GM23338 (cell line): ENCODE data around the gene ZFHX3. TPM values are rescaled to one million over a fixed set of nuclear protein-coding genes. Genes with fewer than 3 reads are reported as not detected.

Experiments used
- ATAC-seq: fragments of 200-7000 bp; cut with Tn5 transposase; 3 replicates; pipeline ENCODE4 v1.9.1; 2020
- DNase-seq: peaks from one replicate; pipeline ENCODE4 v3.0.0-alpha.2; 2015; ENCODE audit warnings: low spot score
- H2AFZ ChIP-seq: fragments of 200-600 bp; sonication (generic); 2 replicates; pipeline ENCODE4 v1.8.0; 2016; ENCODE audit warnings: antibody characterized with exemption, mild to moderate bottlenecking, moderate library complexity
- H3F3A ChIP-seq: fragments of 200-600 bp; sonication (generic); replicated peaks from 2 replicates; pipeline ENCODE4 v1.8.0; 2017; ENCODE audit warnings: antibody characterized with exemption, mixed run types, low read depth
- H3K27ac ChIP-seq: fragments of 200-600 bp; sonication (generic); 2 replicates; pipeline ENCODE4 v1.6.1; 2016; ENCODE audit warnings: low read depth
- H3K27me3 ChIP-seq: fragments of 200-600 bp; sonication (generic); 2 replicates; pipeline ENCODE4 v1.8.0; 2016; ENCODE audit warnings: mild to moderate bottlenecking, mixed run types, moderate library complexity; ENCODE audit not compliant: insufficient read depth
- H3K36me3 ChIP-seq: fragments of 200-600 bp; sonication (generic); 2 replicates; pipeline ENCODE4 v1.8.0; 2016; ENCODE audit warnings: mild to moderate bottlenecking; ENCODE audit not compliant: insufficient read depth
- H3K4me1 ChIP-seq: fragments of 200-600 bp; sonication (generic); 2 replicates; pipeline ENCODE4 v1.8.0; 2016; ENCODE audit warnings: mild to moderate bottlenecking, moderate library complexity; ENCODE audit not compliant: insufficient read depth
- H3K4me2 ChIP-seq: fragments of 200-600 bp; sonication (generic); 2 replicates; pipeline ENCODE4 v1.7.1; 2017; ENCODE audit warnings: mixed run types
- H3K4me3 ChIP-seq: fragments of 200-600 bp; sonication (generic); 2 replicates; pipeline ENCODE4 v1.6.1; 2016; ENCODE audit warnings: mixed run types
- H3K79me2 ChIP-seq: fragments of 200-600 bp; sonication (generic); replicated peaks from 2 replicates; pipeline ENCODE4 v1.8.0; 2017; ENCODE audit warnings: mild to moderate bottlenecking; ENCODE audit not compliant: insufficient read depth
- H3K9me2 ChIP-seq: fragments of 200-600 bp; sonication (generic); 2 replicates; pipeline ENCODE4 v1.8.0; 2017; ENCODE audit not compliant: insufficient read depth
- H4K20me1 ChIP-seq: fragments of 200-600 bp; sonication (generic); replicated peaks from 2 replicates; pipeline ENCODE4 v1.8.0; 2017; ENCODE audit warnings: mild to moderate bottlenecking; ENCODE audit not compliant: insufficient read depth
- H3K27ac Mint-ChIP-seq: 2 replicates; pipeline ENCODE4 v1.8.0; 2020; ENCODE audit warnings: inconsistent platforms, mild to moderate bottlenecking, moderate library complexity, mixed read lengths
- H3K27me3 Mint-ChIP-seq: 3 replicates; pipeline ENCODE4 v1.8.0; 2022; ENCODE audit warnings: low read depth, mild to moderate bottlenecking, moderate library complexity, mixed read lengths, inconsistent platforms; ENCODE audit not compliant: insufficient read depth, poor library complexity
- H3K36me3 Mint-ChIP-seq: 3 replicates; pipeline ENCODE4 v1.8.0; 2021; ENCODE audit warnings: low read depth, mild to moderate bottlenecking, inconsistent platforms, moderate library complexity, mixed read lengths
- H3K4me1 Mint-ChIP-seq: 3 replicates; pipeline ENCODE4 v1.8.0; 2020; ENCODE audit warnings: mild to moderate bottlenecking, inconsistent platforms, mixed read lengths
- H3K4me3 Mint-ChIP-seq: 3 replicates; pipeline ENCODE4 v1.8.0; 2021; ENCODE audit warnings: moderate library complexity, mild to moderate bottlenecking, inconsistent platforms, mixed read lengths
- H3K9me3 Mint-ChIP-seq: 3 replicates; pipeline ENCODE4 v1.8.0; 2020; ENCODE audit warnings: moderate library complexity, mild to moderate bottlenecking, inconsistent platforms, mixed read lengths
- CREB1 ChIP-seq: fragments of 250-450 bp; sonication (Bioruptor Pico); IDR thresholded peaks from 2 replicates; pipeline ENCODE4 v1.5.0; 2020; ENCODE audit warnings: low read depth, mild to moderate bottlenecking, moderate library complexity
- JUNB ChIP-seq: IDR thresholded peaks from one replicate; pipeline ENCODE4 v1.6.1; 2016; ENCODE audit warnings: antibody characterized with exemption; ENCODE audit not compliant: unreplicated experiment
- NANOG ChIP-seq: IDR thresholded peaks from 2 replicates; pipeline ENCODE4 v1.6.1; 2016; ENCODE audit warnings: antibody characterized with exemption, borderline replicate concordance
- STAT1 ChIP-seq: IDR thresholded peaks from one replicate; pipeline ENCODE4 v1.6.1; 2016; ENCODE audit warnings: antibody characterized with exemption; ENCODE audit not compliant: unreplicated experiment
- ZNF114 ChIP-seq: fragments of 250-450 bp; sonication (Bioruptor Pico); IDR thresholded peaks from 2 replicates; pipeline ENCODE4 v1.5.0; 2020; ENCODE audit warnings: mild to moderate bottlenecking, moderate library complexity
- polyA plus RNA-seq: library from polyadenylated mRNA; unstranded; fragments of >200 nt; fragmentation: Nextera tagmentation; extraction: Ambion mirVana; gene quantifications from 2 replicates; pipeline ENCODE4 v1.2.1, GENCODE V29; 2016
- total RNA-seq: library from RNA; depleted of rRNA; stranded (reverse); fragments of >200 nt; shearing (Covaris generic); gene quantifications from 2 replicates; pipeline ENCODE4 v1.2.3, GENCODE V29; 2014
- TF ChIP-seq, protein P1 (sequence below): IDR thresholded peaks from 2 replicates; pipeline ENCODE4 v1.6.1; 2016; ENCODE audit warnings: antibody characterized with exemption
- TF ChIP-seq, protein P2 (sequence below): IDR thresholded peaks from one replicate; pipeline ENCODE4 v1.6.1; 2018; ENCODE audit warnings: antibody characterized with exemption; ENCODE audit not compliant: unreplicated experiment
- TF ChIP-seq, protein P3 (sequence below), 2 experiments: fragments of 200-600 bp in 1 of 2; sonication (generic) in 1 of 2; conservative IDR thresholded peaks; 2 replicates each; pipeline versions ENCODE4 v1.5.1 to v1.6.1; 2016 to 2017; ENCODE audit warnings: antibody characterized with exemption in 2 of 2, low read depth in 2 of 2, mild to moderate bottlenecking in 2 of 2, moderate library complexity in 1 of 2

Gene ZFHX3
- total and polyA plus RNA-seq, 2 experiments from 2014 or later, result 1.0 to 1.5 TPM

DNA sequence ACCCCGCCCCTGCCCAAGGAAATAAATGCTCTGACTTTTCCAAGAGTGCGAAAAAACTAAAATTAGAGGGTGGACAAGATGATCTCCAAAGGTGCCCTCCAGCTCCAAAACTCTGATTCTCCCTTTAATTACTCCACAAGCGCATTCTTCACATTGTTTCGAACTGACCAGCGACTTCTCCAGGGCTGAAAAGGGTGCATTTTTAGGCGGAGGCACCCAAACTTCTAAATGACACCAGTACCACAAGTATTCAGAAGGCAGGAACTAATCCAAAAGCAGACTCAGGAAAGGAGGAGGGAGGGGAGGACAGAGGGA, 750 bp downstream of the ZFHX3 start (continued):
- TF ChIP-seq, protein P1, sequence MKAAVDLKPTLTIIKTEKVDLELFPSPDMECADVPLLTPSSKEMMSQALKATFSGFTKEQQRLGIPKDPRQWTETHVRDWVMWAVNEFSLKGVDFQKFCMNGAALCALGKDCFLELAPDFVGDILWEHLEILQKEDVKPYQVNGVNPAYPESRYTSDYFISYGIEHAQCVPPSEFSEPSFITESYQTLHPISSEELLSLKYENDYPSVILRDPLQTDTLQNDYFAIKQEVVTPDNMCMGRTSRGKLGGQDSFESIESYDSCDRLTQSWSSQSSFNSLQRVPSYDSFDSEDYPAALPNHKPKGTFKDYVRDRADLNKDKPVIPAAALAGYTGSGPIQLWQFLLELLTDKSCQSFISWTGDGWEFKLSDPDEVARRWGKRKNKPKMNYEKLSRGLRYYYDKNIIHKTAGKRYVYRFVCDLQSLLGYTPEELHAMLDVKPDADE, result no peak
- TF ChIP-seq NANOG, result no peak
- TF ChIP-seq CREB1 (CRISPR knock-in tag), result no peak
- TF ChIP-seq, protein P2, sequence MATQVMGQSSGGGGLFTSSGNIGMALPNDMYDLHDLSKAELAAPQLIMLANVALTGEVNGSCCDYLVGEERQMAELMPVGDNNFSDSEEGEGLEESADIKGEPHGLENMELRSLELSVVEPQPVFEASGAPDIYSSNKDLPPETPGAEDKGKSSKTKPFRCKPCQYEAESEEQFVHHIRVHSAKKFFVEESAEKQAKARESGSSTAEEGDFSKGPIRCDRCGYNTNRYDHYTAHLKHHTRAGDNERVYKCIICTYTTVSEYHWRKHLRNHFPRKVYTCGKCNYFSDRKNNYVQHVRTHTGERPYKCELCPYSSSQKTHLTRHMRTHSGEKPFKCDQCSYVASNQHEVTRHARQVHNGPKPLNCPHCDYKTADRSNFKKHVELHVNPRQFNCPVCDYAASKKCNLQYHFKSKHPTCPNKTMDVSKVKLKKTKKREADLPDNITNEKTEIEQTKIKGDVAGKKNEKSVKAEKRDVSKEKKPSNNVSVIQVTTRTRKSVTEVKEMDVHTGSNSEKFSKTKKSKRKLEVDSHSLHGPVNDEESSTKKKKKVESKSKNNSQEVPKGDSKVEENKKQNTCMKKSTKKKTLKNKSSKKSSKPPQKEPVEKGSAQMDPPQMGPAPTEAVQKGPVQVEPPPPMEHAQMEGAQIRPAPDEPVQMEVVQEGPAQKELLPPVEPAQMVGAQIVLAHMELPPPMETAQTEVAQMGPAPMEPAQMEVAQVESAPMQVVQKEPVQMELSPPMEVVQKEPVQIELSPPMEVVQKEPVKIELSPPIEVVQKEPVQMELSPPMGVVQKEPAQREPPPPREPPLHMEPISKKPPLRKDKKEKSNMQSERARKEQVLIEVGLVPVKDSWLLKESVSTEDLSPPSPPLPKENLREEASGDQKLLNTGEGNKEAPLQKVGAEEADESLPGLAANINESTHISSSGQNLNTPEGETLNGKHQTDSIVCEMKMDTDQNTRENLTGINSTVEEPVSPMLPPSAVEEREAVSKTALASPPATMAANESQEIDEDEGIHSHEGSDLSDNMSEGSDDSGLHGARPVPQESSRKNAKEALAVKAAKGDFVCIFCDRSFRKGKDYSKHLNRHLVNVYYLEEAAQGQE, result no peak
- TF ChIP-seq, protein P3, sequence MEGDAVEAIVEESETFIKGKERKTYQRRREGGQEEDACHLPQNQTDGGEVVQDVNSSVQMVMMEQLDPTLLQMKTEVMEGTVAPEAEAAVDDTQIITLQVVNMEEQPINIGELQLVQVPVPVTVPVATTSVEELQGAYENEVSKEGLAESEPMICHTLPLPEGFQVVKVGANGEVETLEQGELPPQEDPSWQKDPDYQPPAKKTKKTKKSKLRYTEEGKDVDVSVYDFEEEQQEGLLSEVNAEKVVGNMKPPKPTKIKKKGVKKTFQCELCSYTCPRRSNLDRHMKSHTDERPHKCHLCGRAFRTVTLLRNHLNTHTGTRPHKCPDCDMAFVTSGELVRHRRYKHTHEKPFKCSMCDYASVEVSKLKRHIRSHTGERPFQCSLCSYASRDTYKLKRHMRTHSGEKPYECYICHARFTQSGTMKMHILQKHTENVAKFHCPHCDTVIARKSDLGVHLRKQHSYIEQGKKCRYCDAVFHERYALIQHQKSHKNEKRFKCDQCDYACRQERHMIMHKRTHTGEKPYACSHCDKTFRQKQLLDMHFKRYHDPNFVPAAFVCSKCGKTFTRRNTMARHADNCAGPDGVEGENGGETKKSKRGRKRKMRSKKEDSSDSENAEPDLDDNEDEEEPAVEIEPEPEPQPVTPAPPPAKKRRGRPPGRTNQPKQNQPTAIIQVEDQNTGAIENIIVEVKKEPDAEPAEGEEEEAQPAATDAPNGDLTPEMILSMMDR (conservative IDR thresholded peaks at IDR 0.05; ENCODE audit: low read depth in 2 of 2), result no peak
- no peak for TF ChIP-seq ZNF114 (CRISPR knock-in tag)

DNA sequence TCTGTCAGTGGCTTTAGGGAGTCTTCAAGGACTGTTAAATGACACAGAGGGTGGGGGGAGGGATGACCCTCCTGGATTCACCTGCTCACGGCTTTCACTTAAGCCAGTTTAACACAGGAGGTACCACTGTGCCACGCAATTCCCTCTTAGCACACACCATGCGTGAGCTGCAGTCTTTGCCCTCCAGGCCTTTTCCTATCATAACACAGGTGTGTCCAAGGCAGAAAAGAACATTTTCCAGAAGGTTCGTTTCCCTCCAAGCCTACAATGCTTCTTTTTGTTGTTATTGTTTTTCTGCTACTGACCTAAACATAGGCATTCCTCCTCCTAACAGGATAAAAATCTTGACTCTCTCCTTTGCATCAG, 1.1 kb downstream of the ZFHX3 start:
- Histone ChIP-seq H3K4me2 (peak overlapping the region; percentile 81), H3F3A (peaks cover 21% of the 10 kb centered on the region), H3K27ac (no peak overlapping the region), H2AFZ (no peak overlapping the region), H3K9me2 (no peaks in the 10 kb centered on the region), H4K20me1 (peaks cover 40% of the 10 kb centered on the region), H3K27me3 (peaks cover 93% of the 10 kb centered on the region), H3K79me2 (no peaks in the 10 kb centered on the region), H3K36me3 (no peaks in the 10 kb centered on the region), H3K4me3 (peak overlapping the region; percentile 68), H3K4me1 (peaks cover 88% of the 10 kb centered on the region)
- Mint-ChIP-seq H3K4me3 (peak overlapping the region; percentile 64; the same call in 2 of the 3 replicates), H3K36me3 (no peaks in the 10 kb centered on the region), H3K27ac (no peak overlapping the region), H3K4me1 (peaks cover 59% of the 10 kb centered on the region), H3K27me3 (peaks cover 58% of the 10 kb centered on the region), H3K9me3 (no peaks in the 10 kb centered on the region)
- DNase-seq (no peak), ATAC-seq (no peak)
- TF ChIP-seq, protein P1, result no peak
- TF ChIP-seq JUNB (no peak), STAT1 (no peak), NANOG (no peak), ZNF114 (CRISPR knock-in tag) (no peak)
